ENCODE data around the gene NCS1.

NCS1 gene

DNA sequence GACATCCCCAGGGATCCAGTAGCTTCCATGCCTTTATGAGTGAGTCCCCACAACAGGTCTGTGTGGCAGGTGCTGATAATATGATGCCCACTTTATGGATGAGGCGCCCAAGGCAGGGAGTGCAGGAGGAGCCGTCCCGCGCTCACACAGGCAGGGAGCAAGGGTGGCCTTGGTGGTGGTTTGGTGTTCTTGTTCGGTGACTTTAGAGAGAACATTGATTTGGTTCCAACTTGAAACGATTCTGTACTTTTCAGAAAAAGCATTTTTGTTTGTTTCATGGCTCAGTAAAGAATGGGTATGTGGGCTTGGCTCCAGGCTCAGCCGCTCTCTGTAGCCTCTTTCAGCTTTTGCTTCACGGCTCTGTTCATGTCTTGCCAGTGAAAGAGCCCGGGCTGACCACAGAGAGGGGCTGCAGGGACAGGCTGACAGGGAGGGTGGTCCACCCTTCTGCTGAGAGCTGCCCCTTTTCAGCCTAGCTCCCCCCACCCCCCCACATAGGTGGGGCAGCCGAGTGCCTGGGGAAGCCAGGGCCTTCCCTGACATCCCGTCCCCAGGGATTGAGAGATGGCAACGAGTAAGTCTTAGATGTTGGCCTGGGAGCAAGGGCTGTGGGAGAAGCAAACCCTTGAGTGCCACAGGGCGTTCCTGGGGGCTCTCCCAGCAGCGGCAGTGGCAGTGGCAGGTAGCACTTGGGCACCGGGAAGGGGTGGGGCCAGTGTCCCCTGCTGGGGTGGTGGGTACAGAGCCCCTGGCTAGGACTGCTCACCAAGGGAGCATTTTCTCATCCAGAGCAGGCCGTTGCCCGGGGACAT, 28.0 kb downstream of the NCS1 start:
- no peaks in the 10 kb centered on the region for H3K9me3 ChIP-seq (ENCODE audit: control insufficient read depth, low read length)
- peaks cover 15% of the 10 kb centered on the region for H3K4me1 ChIP-seq (ENCODE audit: control insufficient read depth, insufficient read depth, low read length)
- no peak overlapping the region for H3K4me3 ChIP-seq (ENCODE audit: low read length)
- no peaks in the 10 kb centered on the region for H3K27me3 ChIP-seq (ENCODE audit: control insufficient read depth, insufficient read depth, low read length)
- no peak overlapping the region for H3K9ac ChIP-seq (ENCODE audit: low read length)
- no peaks in the 10 kb centered on the region for H3K36me3 ChIP-seq (ENCODE audit: control insufficient read depth, insufficient read depth, low read length)

DNA sequence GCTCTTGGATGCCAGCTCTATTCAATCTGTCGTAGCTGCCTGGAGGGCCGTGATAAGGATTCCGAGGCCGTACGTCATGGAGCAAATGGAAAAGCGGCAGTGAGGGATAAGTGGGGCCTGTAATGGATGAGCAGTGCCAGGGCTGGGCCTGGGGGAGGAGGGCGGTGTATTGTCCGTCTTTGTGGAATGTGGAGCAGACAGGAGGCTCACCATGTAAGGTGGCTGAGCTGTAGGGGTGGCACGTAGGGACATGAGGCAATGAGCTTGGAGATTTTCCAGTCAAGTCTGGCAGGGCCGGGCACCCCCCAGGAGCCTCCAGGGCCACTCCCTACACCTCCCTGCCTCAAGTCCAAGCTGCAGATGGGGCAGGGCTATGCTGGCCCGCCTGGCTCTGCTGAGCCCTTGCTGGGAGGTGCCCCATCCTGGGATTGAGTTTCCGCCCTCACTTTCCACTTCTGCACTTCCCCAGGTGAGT, 29.2 kb downstream of the NCS1 start:
- Histone ChIP-seq H3K4me1 (ENCODE audit: control insufficient read depth, insufficient read depth, low read length) (peaks cover 15% of the 10 kb centered on the region), H3K9me3 (ENCODE audit: control insufficient read depth, low read length) (no peaks in the 10 kb centered on the region), H3K27me3 (ENCODE audit: control insufficient read depth, insufficient read depth, low read length) (no peaks in the 10 kb centered on the region), H3K4me3 (ENCODE audit: low read length) (no peak overlapping the region), H3K36me3 (ENCODE audit: control insufficient read depth, insufficient read depth, low read length) (no peaks in the 10 kb centered on the region), H3K9ac (ENCODE audit: low read length) (no peak overlapping the region)

DNA sequence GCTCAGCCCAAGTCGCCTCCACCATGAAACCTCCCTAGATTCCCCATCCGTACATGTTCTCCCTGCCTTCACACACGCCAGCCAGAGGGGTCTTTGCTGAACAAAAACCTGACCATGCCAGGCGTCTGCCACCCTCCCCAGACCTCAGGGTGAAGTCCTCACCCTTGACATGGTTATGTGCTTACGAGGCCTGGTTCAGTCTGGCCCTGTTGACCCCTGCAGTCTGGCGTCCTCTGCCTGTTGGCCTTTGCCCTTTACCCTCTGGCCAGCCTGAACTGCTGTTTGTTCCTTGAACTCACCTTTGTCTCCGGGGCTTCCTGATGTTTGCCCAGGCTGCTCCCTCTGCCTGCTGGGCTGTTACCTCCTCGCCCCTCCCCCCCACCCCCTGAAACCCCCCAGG, 29.8 kb downstream of the NCS1 start:
- Histone ChIP-seq H3K9me3 (ENCODE audit: control insufficient read depth, low read length) (no peaks in the 10 kb centered on the region), H3K27me3 (ENCODE audit: control insufficient read depth, insufficient read depth, low read length) (no peaks in the 10 kb centered on the region), H3K9ac (ENCODE audit: low read length) (no peak overlapping the region), H3K36me3 (ENCODE audit: control insufficient read depth, insufficient read depth, low read length) (no peaks in the 10 kb centered on the region), H3K4me1 (ENCODE audit: control insufficient read depth, insufficient read depth, low read length) (peaks cover 15% of the 10 kb centered on the region), H3K4me3 (ENCODE audit: low read length) (no peak overlapping the region)

DNA sequence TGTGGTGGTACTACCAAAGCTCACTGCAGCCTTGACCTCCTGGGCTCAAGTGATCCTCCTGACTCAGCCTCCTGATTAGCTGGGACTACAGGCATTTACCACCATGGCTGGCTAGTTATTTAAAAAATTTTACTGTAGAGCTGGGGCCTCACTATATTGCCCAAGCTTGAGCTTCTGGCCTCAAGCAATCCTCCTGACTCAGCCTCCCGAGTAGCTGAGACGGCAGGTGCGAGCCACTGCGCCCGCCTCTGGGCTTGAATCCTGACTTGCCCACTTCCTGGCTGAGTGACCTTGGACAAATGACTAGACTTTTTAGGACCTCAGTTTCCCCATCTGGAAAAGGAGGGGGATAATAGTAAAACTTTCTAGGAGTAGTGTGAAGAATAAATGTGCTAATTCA, 32.1 kb downstream of the NCS1 start:
- H3K9me3 ChIP-seq (ENCODE audit: control insufficient read depth, low read length), result no peaks in the 10 kb centered on the region
- no peaks in the 10 kb centered on the region for H3K27me3 ChIP-seq (ENCODE audit: control insufficient read depth, insufficient read depth, low read length)
- H3K4me3 ChIP-seq (ENCODE audit: low read length), result no peak overlapping the region
- no peak overlapping the region for H3K9ac ChIP-seq (ENCODE audit: low read length)
- peaks cover 9% of the 10 kb centered on the region for H3K4me1 ChIP-seq (ENCODE audit: control insufficient read depth, insufficient read depth, low read length)
- H3K36me3 ChIP-seq (ENCODE audit: control insufficient read depth, insufficient read depth, low read length), result no peaks in the 10 kb centered on the region

DNA sequence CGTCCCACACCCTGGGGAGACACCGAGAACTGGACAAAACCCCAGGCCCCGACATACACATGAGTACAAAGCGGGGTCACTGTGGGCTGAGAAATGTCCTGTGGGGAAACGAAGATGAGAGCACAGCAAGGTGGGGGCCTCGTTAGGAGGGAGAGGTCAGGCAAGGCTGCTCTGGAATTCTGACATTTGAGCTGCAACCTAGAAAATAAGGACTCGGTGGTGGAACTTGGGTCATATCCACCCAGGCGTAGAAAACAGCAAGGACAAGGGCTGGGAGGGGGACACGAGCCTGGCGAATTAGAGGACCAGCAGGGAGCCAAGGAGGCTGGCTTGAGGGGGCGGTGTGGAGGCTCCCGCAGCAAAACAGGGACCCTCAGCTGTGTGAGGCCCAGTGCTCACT, 32.8 kb downstream of the NCS1 start:
- Histone ChIP-seq H3K36me3 (ENCODE audit: control insufficient read depth, insufficient read depth, low read length) (no peaks in the 10 kb centered on the region), H3K9ac (ENCODE audit: low read length) (no peak overlapping the region), H3K27me3 (ENCODE audit: control insufficient read depth, insufficient read depth, low read length) (no peaks in the 10 kb centered on the region), H3K4me3 (ENCODE audit: low read length) (no peak overlapping the region), H3K4me1 (ENCODE audit: control insufficient read depth, insufficient read depth, low read length) (peaks cover 6% of the 10 kb centered on the region), H3K9me3 (ENCODE audit: control insufficient read depth, low read length) (no peaks in the 10 kb centered on the region)

DNA sequence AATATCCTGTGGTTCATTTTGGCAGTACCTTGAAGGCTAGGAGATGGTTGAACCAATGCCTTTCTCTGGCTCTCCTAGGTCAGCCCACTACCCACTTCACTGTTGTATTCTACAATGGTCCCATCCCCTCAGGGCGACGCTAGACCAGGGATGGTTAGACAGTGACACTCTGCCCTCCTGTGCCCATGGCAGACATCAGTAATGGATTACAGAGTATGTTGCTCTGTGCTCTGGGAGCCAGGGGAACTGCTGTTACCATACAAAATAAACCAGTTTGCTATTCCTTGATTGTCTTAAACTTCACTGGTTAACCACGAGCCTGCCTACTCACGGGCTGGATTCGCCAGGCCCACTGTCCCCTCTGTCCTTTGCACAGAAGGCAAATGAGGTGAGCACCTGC, 33.7 kb downstream of the NCS1 start:
- H3K36me3 ChIP-seq (ENCODE audit: control insufficient read depth, insufficient read depth, low read length), result no peaks in the 10 kb centered on the region
- peaks cover 5% of the 10 kb centered on the region for H3K4me1 ChIP-seq (ENCODE audit: control insufficient read depth, insufficient read depth, low read length)
- H3K9ac ChIP-seq (ENCODE audit: low read length), result no peak overlapping the region
- no peaks in the 10 kb centered on the region for H3K9me3 ChIP-seq (ENCODE audit: control insufficient read depth, low read length)
- H3K4me3 ChIP-seq (ENCODE audit: low read length), result no peak overlapping the region
- no peaks in the 10 kb centered on the region for H3K27me3 ChIP-seq (ENCODE audit: control insufficient read depth, insufficient read depth, low read length)

DNA sequence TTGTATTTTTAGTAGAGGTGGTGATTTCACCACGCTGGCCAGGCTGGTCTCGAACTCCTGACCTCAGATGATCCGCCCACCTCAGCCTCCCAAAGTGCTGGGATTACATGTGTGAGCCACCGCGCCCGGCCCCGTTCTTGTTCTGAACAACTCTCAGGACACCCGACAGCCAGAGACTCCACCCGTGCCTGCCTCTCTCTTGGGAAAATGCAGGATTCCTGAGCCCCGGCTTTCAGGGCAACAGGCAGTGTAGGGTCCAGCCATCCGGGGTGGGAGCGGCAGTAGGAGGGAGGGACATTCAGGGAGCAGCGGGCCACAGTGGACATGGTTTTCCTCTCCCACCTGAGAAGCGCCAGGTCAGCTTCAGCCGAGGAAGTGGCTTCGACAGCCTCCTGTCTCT, 34.4 kb downstream of the NCS1 start:
- no peaks in the 10 kb centered on the region for H3K27me3 ChIP-seq (ENCODE audit: control insufficient read depth, insufficient read depth, low read length)
- H3K4me3 ChIP-seq (ENCODE audit: low read length), result no peak overlapping the region
- no peaks in the 10 kb centered on the region for H3K36me3 ChIP-seq (ENCODE audit: control insufficient read depth, insufficient read depth, low read length)
- no peak overlapping the region for H3K9ac ChIP-seq (ENCODE audit: low read length)
- H3K4me1 ChIP-seq (ENCODE audit: control insufficient read depth, insufficient read depth, low read length), result peaks cover 4% of the 10 kb centered on the region
- H3K9me3 ChIP-seq (ENCODE audit: control insufficient read depth, low read length), result no peaks in the 10 kb centered on the region

DNA sequence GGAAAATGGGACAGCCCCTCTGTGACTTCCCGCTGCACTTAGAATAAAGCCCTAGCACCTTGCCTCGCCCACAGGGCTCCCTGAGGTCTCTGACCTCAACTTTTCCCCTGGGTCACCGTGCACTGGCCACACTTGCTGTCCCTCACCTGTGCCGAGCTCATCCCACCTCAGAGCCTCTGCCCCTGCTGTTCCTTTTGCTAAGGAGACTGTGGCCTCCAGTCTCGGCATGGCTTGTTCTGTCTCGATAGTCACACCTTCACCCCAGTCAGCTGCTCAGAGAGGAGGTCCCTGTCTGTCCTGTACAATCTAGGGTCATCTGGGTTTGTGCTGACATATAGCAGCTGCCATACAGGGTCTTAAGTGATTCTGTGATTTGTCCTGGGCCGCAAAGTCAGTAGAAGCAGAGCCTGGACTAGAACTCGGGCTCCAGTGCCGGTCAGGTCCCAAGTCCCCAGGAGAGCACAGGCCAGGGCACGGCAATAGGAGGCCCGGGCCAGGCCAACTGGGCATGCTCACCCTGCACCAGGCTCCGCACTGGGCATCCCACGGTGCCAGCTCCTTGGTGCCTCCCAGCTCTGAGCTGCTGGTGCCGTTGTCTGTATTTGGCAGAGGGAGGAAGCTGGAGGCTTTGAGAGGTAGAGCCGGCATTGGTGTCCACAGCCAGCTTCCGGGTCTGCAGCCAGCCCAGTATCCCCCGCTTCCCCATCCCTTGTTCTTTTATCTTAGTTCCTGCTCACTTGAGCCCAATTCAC, 35.2 kb downstream of the NCS1 start:
- Histone ChIP-seq H3K4me3 (ENCODE audit: low read length) (no peak overlapping the region), H3K36me3 (ENCODE audit: control insufficient read depth, insufficient read depth, low read length) (no peaks in the 10 kb centered on the region), H3K27me3 (ENCODE audit: control insufficient read depth, insufficient read depth, low read length) (no peaks in the 10 kb centered on the region), H3K9me3 (ENCODE audit: control insufficient read depth, low read length) (no peaks in the 10 kb centered on the region), H3K4me1 (ENCODE audit: control insufficient read depth, insufficient read depth, low read length) (no peaks in the 10 kb centered on the region), H3K9ac (ENCODE audit: low read length) (no peak overlapping the region)

DNA sequence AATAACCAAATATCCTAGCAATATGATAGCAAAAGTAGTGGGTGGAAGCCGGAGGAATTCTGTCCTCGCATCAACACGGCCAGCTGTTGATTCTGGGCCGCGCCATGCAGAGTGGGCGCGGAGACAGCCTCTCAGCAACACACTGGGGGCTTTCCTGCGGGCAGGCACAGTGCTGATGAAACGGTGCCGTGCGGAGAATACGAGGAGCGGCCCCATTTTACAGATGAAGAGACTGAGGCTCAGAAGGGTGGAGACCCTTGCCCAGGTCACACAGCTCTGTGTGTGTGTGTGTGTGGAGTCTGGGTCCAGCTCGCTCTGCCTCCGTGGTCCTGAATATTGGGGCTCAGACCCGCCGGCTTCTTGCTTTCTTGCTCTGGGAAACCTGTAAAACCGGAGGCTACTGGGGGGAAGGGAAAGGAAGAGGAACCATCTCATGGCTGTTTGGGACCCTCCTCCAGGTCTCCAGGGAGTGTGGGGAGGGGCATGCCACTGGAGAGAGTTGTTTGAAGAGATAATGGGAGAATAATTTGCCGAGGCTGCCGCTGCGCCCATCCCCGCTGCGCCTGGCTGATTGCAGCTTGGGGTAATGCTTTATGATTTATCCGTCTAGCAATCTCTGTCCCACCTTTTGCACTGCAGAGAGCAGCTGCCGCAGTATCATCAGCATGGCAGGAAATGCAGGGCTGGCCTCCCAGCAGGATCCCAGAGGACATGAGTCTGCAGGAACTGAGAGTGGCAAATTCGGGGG, 36.6 kb downstream of the NCS1 start:
- Histone ChIP-seq H3K9ac (ENCODE audit: low read length) (no peak overlapping the region), H3K9me3 (ENCODE audit: control insufficient read depth, low read length) (no peaks in the 10 kb centered on the region), H3K36me3 (ENCODE audit: control insufficient read depth, insufficient read depth, low read length) (no peaks in the 10 kb centered on the region), H3K27me3 (ENCODE audit: control insufficient read depth, insufficient read depth, low read length) (no peaks in the 10 kb centered on the region), H3K4me1 (ENCODE audit: control insufficient read depth, insufficient read depth, low read length) (no peaks in the 10 kb centered on the region), H3K4me3 (ENCODE audit: low read length) (no peak overlapping the region)

DNA sequence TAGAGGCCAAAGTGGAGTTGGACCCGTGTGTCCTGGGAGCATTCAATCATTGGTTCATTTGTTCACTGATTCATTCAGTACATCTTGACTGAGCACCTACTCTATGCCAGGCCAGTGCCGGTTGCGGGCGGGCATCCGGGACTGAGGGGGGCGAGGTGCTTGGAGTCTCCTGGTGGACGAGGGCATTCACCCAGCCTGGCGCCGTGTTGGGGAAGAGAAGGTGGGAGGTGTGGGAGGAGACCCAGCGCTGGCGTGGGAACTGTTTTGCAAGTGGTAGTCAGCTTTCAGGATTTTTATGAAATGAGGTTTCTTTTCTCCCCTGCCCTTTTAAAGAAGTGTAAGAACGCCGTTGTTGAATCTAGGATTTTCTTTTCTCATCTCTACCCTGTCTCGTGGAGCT, 37.2 kb downstream of the NCS1 start:
- H3K9ac ChIP-seq (ENCODE audit: low read length), result no peak overlapping the region
- H3K27me3 ChIP-seq (ENCODE audit: control insufficient read depth, insufficient read depth, low read length), result no peaks in the 10 kb centered on the region
- H3K9me3 ChIP-seq (ENCODE audit: control insufficient read depth, low read length), result no peaks in the 10 kb centered on the region
- no peaks in the 10 kb centered on the region for H3K36me3 ChIP-seq (ENCODE audit: control insufficient read depth, insufficient read depth, low read length)
- H3K4me1 ChIP-seq (ENCODE audit: control insufficient read depth, insufficient read depth, low read length), result no peaks in the 10 kb centered on the region
- no peak overlapping the region for H3K4me3 ChIP-seq (ENCODE audit: low read length)

DNA sequence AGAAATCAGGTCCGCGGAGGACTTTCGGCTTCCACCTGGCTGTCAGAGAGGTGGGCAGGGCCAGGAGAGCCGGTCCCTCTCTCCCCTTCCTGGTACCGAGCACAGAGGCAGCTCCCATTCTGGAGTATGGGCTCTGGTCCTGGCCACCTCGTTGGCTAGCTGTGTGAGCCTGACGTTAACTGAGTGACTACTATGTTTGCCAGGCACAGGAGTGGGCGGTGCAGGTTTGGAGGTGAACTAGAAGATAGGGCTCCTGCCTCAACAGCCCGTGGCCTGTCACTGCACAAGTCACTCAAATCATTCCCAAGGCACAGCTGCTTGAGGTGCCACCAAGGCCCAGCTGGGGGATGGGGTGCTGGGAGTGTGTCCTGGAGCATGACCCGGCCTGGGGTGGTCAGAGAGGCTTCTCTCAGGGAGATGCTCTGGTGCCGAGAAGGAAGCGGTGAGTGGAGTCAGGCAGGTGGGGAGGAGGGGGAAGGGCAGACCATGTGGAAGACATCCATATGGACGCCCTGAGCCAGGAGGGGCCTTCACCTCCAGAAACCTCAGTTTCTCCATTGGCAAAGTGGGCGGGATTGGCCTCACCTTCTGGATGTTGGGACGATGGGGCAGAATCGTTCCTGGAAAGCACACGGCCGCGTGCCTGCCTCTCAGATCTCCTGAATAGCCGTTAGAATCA, 39.5 kb downstream of the NCS1 start:
- Histone ChIP-seq H3K4me1 (ENCODE audit: control insufficient read depth, insufficient read depth, low read length) (no peaks in the 10 kb centered on the region), H3K27me3 (ENCODE audit: control insufficient read depth, insufficient read depth, low read length) (no peaks in the 10 kb centered on the region), H3K4me3 (ENCODE audit: low read length) (no peak overlapping the region), H3K36me3 (ENCODE audit: control insufficient read depth, insufficient read depth, low read length) (no peaks in the 10 kb centered on the region), H3K9ac (ENCODE audit: low read length) (no peak overlapping the region), H3K9me3 (ENCODE audit: control insufficient read depth, low read length) (no peaks in the 10 kb centered on the region)

Data from mucosa of stomach (tissue), 1 donor.